Kidney epithelial cell (primary cell): ENCODE data around the gene CCNJL. TPM values are rescaled to one million over a fixed set of nuclear protein-coding genes. Genes with fewer than 3 reads are reported as not detected.

Experiments
- DNase-seq: peaks from one replicate; pipeline ENCODE4 v3.0.0-alpha.2; 2010; ENCODE audit warnings: low read depth
- H3K27me3 ChIP-seq: 2 replicates; pipeline ENCODE4 v1.6.0; 2011; ENCODE audit warnings: low read length; ENCODE audit not compliant: control insufficient read depth, insufficient read depth
- H3K36me3 ChIP-seq: 2 replicates; pipeline ENCODE4 v1.5.1; 2011; ENCODE audit warnings: low read length; ENCODE audit not compliant: control insufficient read depth, insufficient read depth
- H3K4me3 ChIP-seq: 2 replicates; pipeline ENCODE4 v1.5.1; 2011; ENCODE audit warnings: low read depth, mild to moderate bottlenecking, control low read depth, low read length
- CTCF ChIP-seq: IDR thresholded peaks from 2 replicates; pipeline ENCODE4 v1.5.1; 2011; ENCODE audit warnings: mild to moderate bottlenecking, moderate library complexity, low read length, control low read depth, inconsistent platforms; ENCODE audit not compliant: insufficient read depth, poor library complexity, severe bottlenecking
- total RNA-seq: library from RNA; depleted of rRNA; stranded (reverse); fragments of >200 nt; gene quantifications from 2 replicates; pipeline ENCODE4 v1.2.3, GENCODE V29; 2015

Gene CCNJL
- total RNA-seq, 1 donor from 2014 or later, result 21.9 TPM

DNA sequence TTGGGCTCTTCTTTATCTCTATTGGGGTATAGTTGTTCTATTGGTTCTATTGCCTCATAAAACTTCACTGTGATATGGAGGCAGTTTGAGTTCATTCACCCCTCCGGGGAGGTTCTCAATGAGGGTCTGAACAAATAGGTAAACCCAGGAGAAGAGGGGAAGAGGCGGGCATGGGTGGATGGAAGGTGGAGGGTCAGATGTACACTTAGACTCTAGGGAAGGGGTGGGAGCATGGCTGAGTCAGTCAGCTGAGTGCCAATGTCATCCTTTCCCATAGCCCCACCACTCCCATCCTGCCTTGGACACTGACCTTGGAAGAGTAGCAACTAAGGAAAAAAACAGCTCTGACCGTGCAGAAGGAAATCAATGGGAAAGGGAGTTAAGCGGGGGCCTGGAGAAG lies 93.0 kb downstream of the CCNJL start:
- no peak for TF ChIP-seq CTCF
- H3K27me3 ChIP-seq, result no peaks in the 10 kb centered on the region
- H3K36me3 ChIP-seq, result no peaks in the 10 kb centered on the region
- H3K4me3 ChIP-seq, result no peak overlapping the region
- DNase-seq, result no peak

GRCh38 chr5:160213537-160213936 lies 98.8 kb downstream of the CCNJL start:
- Histone ChIP-seq H3K36me3 (no peaks in the 10 kb centered on the region), H3K4me3 (no peak overlapping the region), H3K27me3 (no peaks in the 10 kb centered on the region)
- DNase-seq, result no peak
- TF ChIP-seq CTCF, result no peak

- no peak for TF ChIP-seq CTCF
These were observed 101.0 kb downstream of the CCNJL start for GRCh38 chr5:160211352-160211751.

DNA sequence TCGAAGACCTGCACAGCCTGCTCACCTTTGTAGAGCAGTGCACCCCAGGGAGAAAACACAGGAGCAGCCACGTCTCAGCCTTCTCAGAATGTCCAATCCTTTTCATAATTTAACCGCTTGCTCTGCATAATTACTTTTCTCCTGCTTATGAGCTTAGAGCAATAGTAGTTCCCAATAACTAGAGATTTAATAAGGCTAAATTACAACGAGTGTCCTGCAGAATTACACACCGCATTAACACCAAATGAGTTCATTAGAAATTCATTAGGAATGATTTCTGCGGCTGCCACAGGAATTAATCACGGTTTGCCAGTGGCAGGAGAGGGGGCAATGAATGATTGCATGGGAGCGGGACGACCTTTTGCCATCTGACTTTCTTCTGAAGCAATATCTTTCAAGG lies 101.8 kb downstream of the CCNJL start:
- no peak for TF ChIP-seq CTCF
- no peak for DNase-seq
- no peaks in the 10 kb centered on the region for H3K36me3 ChIP-seq

More at GRCh38 chr5:160211352-160211751, 101.0 kb downstream of the CCNJL start:
- Histone ChIP-seq H3K27me3 (no peaks in the 10 kb centered on the region), H3K4me3 (no peak overlapping the region), H3K36me3 (no peaks in the 10 kb centered on the region)
- DNase-seq, result no peak

GRCh38 chr5:160209917-160210316 lies 102.4 kb downstream of the CCNJL start:
- Histone ChIP-seq H3K27me3 (no peaks in the 10 kb centered on the region), H3K4me3 (no peak overlapping the region), H3K36me3 (no peaks in the 10 kb centered on the region)
- DNase-seq, result no peak
- no peak for TF ChIP-seq CTCF

More for the DNA sequence above, 101.8 kb downstream of the CCNJL start:
- no peaks in the 10 kb centered on the region for H3K27me3 ChIP-seq
- H3K4me3 ChIP-seq, result no peak overlapping the region

- no peak for TF ChIP-seq CTCF
- DNase-seq, result no peak
- no peak overlapping the region for H3K4me3 ChIP-seq
- H3K36me3 ChIP-seq, result no peaks in the 10 kb centered on the region
- H3K27me3 ChIP-seq, result no peaks in the 10 kb centered on the region
These were observed 105.3 kb downstream of the CCNJL start for GRCh38 chr5:160207061-160207460.
